HG02759 (cell line): ENCODE results near the gene WDR47.
"Not testable (repeated sequence)": the region's sequence is repeated elsewhere in the genome, so short reads cannot be mapped to it uniquely, and the experiment has no call there.

ENCODE experiments used
- ATAC-seq: cut with Tn5 transposase; IDR thresholded peaks from one replicate; pipeline ENCODE4 v1.9.1; 2021; ENCODE audit warnings: mild to moderate bottlenecking, moderate library complexity; ENCODE audit not compliant: unreplicated experiment

WDR47 gene

GRCh38 chr1:109056064-109056463, 14.2 kb upstream of the WDR47 start:
- no peak for ATAC-seq

- ATAC-seq = not testable (repeated sequence)
Observed at GRCh38 chr1:109052145-109052544, 10.2 kb upstream of the WDR47 start.

- no peak for ATAC-seq
Observed at GRCh38 chr1:109050228-109050995, 8.5 kb upstream of the WDR47 start.

- ATAC-seq = no peak
Observed at GRCh38 chr1:109048335-109048734, 6.4 kb upstream of the WDR47 start.

DNA sequence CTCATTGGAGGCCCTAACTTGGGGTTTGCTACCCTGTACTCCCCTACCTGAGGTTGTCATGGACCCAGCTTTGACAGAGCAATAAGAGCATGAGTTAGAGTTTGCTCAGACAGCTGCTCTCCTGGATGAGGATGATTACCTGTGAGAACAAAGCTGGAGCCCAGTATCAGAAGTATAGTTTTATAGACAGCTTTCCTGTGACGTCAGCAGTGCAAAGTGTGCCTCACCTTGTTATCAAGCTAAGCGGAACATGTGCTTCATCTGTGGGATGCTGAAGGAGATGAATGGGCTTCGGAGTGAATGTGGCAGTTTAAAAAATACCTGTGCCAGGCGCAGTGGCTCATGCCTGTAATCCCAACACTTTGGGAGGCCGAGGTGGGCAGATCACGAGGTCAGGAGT, 5.4 kb upstream of the WDR47 start:
- ATAC-seq = no peak

- ATAC-seq = no peak
Observed at GRCh38 chr1:109046671-109047070, 4.8 kb upstream of the WDR47 start.

DNA sequence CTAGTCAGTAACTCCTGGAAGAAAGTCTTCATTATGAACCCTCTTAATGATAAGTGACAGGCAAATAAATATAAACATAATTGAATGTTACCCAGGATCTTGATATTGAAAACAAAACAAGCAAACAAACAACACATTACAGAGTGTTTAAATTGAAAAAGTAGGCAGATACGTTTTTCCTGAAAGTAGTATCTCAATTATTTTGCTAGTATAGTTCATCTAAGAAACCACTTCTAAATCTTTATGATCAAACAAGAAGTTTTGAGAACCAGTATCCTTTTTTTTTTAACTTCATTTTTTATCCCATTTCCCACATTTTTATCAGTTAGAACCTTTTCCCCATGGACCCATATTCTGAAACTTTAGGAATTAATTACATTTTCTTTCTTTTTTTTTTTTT, 3.7 kb upstream of the WDR47 start:
- no peak for ATAC-seq

DNA sequence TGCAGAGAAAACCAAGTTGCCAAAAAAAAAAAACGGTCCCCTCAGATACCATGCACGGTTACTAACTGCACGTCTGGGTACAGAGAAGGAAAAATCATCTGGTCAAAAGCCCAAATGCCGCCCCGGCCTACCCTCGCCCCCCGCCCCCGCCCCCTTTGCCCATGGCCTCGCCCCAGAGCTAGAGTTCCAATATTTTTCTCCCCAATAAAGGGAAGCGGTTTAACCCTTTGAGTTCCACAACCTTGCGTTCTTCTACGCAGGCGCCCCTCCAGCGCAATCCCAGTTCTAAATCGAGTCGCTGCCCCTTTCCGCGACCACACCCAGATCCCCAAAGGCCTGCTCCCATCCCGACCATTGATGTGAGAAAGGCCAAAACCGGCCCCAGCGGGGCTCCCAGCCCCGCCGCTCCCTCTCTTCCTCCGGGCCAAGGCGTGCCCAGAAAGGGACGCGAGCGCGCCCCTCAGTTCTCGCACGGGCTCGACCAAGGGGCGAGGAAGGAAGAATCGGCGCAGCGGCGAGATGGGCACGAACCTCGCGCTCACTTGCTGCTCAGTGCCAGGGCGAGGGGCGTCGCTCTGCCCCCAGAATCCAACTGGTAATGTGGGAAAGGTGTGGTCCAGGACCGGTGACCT, 797 bp downstream of the WDR47 start:
- ATAC-seq = peak; percentile 32

DNA sequence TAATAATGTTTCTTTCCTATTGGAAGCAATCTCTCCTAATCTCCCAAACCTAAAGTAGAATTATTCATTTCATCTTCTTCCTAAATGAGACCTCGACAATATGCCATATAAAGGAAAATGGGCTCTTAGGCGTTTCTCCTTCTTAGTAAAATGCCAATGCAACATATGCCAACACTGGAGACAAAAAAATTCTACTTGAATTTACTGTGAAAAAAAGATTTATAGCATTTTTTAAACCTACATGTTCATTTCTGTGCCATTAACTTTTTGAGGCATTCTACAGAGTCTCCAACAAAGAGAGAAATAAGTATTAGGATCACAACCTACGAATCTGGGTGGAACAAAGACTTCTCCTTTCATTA, 1.3 kb downstream of the WDR47 start:
- ATAC-seq = no peak

- no peak for ATAC-seq
Observed at GRCh38 chr1:109034382-109034781, 7.5 kb downstream of the WDR47 start.

- not testable (repeated sequence) for ATAC-seq
Observed at GRCh38 chr1:109029493-109029892, 12.4 kb downstream of the WDR47 start.

DNA sequence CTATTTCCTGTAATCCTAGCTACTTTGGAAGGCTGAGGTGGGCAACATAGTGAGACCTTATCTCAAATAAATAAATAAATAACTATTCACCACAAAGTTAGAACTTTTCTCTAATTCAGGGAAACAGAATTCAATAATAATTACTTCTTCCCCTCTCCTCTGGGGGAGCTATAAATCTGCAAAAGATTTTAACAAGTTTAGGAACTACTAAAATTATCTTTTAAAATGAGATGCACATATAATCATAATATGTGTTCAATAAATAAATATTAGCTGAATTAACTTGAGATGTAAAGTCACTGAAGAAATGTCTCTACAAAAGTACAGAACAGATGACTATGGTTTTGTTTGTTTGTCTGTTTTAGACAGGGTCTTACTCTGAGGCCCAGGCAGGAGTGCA, 14.1 kb downstream of the WDR47 start:
- ATAC-seq = no peak

GRCh38 chr1:109025694-109026093, 16.2 kb downstream of the WDR47 start:
- no peak for ATAC-seq

- no peak for ATAC-seq
Observed at GRCh38 chr1:109024646-109025045, 17.3 kb downstream of the WDR47 start.

GRCh38 chr1:109020693-109021257, 21.1 kb downstream of the WDR47 start:
- ATAC-seq = no peak

- ATAC-seq = not testable (repeated sequence)
Observed at GRCh38 chr1:109017719-109018118, 24.2 kb downstream of the WDR47 start.

DNA sequence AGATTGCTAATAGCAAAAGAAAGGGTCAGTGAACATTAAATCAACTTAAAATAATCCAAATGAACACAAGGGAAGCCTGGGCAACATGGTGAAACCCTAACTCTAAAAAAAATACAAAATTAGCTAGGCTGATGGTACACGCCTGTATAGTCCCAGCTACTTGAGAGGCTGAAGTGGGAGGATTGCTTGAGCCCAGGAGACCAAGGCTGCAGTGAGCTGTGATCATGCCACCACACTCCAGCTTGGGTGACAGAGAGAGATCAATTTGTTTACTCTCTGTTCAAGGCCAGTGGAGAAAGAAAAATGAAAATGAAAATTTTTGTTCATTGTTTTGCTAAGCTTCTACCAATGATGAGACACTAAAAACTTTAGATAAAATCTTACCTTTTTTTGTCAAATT, 24.8 kb downstream of the WDR47 start:
- no peak for ATAC-seq

- ATAC-seq = no peak
Observed at GRCh38 chr1:109011335-109011734, 30.6 kb downstream of the WDR47 start.

DNA sequence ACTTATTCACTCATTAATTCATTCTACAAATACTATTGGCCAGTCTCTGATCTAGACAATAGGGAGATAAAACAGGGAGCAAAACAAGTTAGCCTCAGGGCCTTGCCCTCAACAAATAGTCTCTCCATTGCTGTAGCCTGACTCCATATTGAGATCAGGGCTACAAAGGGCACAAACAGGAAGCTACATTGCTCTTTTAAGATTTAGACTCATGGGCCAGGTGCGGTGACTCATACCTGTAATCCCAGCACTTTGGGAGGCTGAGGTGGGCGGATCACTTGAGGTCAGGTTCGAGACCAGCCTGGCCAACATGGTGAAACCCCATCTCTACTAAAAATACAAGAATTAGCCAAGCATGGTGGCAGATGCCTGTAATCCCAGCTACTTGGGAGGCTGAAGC, 45.3 kb downstream of the WDR47 start:
- not testable (repeated sequence) for ATAC-seq

GRCh38 chr1:108983114-108983513, 58.8 kb downstream of the WDR47 start:
- ATAC-seq = no peak

- ATAC-seq = no peak
Observed at GRCh38 chr1:108976658-108977057, 65.2 kb downstream of the WDR47 start.

DNA sequence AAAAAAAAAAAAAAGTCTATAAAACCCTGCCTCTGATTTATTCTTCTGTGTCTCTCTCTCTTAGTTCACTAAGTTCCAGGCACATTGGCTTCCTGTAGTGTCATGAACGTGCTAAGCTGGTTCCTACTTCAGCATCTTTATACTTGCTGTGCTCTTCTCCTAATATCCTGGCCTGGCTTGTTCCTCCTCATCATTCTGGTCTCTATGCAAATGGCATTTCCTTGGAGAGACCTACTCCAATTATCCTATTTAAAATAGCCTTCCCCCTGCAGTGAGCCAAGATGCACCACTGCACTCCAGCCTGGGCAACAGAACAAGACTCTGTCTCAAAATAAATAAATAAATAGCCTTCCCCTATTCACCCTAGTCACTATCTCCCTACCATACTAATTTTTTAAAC, 69.0 kb downstream of the WDR47 start:
- ATAC-seq = no peak
